Central memory CD4-positive, alpha-beta T cell (primary cell): Measurements from ENCODE around the gene TDP1.
"Not testable (repeated sequence)": the region's sequence is repeated elsewhere in the genome, so short reads cannot be mapped to it uniquely, and the experiment has no call there.

Experiments used
- DNase-seq: peaks from one replicate; pipeline ENCODE4 v3.0.0; 2022

Gene TDP1

GRCh38 chr14:90053044-90053443, 97.3 kb downstream of the TDP1 start:
- no peak for DNase-seq

- no peak for DNase-seq
Observed at GRCh38 chr14:90054803-90055202, 99.1 kb downstream of the TDP1 start.

- no peak for DNase-seq
Observed at GRCh38 chr14:90056826-90057225, 101.1 kb downstream of the TDP1 start.

DNA sequence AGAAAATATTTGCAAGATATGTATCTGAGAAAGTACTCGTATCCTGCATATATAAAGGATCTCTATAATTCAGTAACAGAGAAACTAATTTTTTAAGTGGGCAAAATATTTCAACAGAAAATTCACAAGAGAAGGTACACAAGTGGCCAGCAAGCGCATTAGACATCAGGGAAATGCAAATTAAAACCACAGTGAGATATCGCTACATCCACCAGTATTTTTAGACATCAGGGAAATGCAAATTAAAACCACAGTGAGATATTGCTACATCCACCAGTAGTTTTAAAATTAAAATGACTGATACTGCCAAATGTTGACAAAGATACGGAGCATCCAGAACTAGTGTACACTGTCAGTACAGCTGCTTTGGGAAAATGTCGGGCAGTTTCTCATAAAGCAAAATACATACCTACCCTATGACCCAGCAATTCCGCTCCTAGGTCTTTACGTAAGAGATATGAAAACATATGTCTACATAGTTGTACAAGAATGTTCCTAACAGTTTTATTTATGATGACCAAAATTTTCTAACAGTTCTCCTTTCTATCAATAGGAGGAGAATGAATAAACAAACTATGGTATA, 103.2 kb downstream of the TDP1 start:
- DNase-seq = no peak

DNA sequence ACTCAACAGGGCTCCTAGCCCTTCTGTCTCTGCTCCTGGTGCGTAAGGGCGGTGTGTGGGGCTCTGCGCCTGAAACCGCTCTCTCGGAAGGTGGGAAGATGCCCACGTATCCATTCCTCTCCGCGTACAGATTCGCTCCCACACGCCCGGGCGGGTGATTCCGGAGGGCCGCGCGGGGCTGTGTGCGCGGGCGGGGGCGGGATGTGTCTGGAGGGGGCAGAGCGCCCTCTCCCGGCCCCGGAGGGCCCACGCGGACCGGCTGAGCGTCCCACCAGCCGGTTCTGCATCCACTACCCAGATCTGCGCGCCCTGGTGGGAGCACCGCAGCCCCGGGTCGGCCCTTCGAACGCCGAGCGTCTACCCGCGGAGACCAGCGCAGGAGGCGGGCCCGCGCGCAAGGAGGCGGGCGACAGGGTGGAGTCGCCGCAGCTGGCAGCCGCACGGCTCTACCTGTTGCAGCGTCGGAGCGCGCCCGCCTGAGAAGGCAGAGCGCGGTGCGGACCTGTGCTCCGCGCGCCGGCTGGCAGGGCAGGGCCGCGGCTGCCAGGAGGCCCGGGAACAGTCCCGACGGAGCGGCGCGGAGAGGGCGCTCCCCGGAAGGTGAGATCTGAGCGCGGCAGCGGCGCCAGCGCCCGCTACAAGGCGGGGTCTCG, 104.7 kb downstream of the TDP1 start:
- DNase-seq = peak; percentile 3

GRCh38 chr14:90060965-90061684, 105.4 kb downstream of the TDP1 start:
- no peak for DNase-seq

DNA sequence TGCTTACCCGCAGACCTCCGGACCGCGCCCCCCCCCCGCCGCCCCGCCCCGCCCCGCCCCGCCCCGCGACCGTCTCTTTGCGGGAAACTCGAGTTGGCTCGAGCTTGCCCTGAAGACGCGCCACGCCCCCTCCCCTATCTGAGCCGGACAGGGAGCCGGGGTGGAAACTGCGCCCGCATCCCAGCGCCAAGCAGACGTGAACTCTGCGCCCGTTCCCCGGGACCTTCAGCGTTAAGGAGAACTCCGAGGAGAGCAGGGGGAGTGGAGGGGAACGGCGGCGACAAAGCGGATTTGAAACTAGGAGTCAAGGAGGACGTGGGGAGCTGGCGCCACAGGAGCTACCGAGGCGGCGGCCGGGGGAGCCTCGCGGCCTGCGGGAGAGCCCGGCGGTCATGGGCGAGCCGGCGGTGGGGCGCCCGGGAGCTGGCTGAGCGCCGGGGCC, 106.0 kb downstream of the TDP1 start, which contains the start of gene KCNK13:
Gene KCNK13 (plus strand): TSS at position 310 of the 442 bp plus-strand sequence. CDS start 212 bp downstream, outside the sequence.
- no peak for DNase-seq

DNA sequence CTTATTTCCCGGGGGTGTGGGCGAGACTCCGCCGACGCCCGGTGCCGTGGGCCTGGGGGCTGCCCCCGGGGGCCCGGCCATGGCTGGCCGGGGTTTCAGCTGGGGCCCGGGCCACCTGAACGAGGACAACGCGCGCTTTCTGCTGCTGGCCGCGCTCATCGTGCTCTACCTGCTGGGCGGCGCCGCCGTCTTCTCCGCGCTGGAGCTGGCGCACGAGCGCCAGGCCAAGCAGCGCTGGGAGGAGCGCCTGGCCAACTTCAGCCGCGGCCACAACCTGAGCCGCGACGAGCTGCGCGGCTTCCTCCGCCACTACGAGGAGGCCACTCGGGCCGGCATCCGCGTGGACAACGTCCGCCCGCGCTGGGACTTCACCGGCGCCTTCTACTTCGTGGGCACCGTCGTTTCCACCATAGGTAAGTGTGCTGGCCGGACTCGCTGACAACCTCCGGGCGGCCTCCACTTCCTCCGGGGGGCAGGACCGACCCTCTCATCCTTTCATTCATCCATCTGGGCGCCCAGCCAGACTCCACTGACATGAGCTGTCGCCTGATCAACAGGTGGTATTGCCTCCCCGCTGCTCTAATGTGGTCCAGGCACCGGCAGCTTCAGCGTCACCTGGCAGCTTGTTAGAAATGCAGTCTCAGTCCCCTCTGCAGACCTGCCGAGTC, 106.5 kb downstream of the TDP1 start:
- no peak for DNase-seq

DNA sequence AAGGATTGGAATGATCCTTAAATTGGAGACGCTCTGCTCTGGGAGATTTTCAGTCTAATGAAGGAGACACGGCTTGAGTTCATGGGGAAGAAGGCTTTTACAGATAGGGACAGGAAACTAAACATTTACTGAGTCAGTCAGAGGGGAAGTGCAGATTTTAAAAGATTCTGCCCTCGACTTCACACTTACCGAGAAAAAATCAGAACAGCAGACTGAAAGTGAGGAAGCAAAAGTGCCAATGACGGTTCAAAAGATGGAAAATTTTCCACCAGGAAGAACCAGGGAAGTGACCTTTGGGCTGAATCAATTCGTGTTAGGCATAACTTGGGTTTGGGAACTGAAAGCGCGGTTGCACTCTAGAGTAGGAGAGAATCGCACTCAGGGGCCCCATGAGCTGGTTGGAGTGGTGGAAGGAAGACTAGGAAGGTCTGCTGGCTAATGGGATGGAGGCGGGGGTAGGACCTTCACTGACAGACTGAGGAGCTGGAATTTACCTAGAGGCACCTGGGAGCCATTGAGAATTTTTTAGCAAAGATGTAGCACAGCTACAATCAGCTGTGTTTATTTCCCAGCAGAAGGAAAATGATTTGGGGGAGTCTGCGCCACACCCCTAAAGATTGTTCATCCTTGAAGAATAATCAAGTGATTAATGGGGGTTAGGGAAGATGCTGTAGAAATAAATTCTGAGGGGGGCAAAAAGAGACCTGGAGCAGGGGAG, 107.3 kb downstream of the TDP1 start:
- no peak for DNase-seq

GRCh38 chr14:90072350-90072749, 116.6 kb downstream of the TDP1 start:
- no peak for DNase-seq

DNA sequence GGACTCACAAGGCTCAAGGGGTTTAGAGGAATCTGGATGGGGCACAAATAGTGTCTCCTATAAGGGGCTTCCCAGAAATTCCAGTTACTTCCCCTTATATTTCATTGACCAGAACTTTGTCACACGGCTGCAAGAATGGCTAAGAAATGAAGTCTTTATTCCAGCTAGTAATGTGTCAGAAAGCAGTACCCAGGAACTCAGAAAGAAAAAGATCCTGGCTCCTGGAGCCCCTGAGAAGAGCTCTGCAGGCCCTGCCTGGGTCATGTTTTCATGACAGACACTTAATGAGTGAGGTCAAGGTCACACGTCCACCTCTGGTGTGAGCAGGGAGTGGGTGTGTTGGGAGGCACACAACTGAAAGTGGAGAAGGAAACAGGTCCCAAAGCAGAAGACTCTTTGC, 123.8 kb downstream of the TDP1 start:
- no peak for DNase-seq

- DNase-seq = no peak
Observed at GRCh38 chr14:90087433-90087832, 131.7 kb downstream of the TDP1 start.

GRCh38 chr14:90088176-90088575, 132.4 kb downstream of the TDP1 start:
- DNase-seq = no peak

DNA sequence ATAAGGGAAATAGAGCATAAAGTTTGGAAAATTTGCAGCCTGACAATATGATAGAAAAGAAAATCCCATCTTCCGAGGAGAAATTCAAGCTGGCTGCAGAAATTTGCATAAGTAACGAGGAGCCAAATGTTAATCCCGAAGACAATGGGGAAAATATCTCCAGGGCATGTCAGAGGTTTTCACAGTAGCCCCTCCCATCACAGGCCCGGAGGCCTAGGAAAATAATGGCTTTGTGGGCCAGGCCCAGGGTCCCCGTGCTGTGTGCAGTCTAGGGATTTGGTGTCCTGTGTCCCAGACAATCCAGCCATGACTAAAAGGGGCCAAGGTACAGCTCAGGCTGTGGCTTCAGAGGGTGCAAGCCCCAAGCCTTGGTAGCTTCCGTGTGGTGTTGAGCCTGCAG, 133.8 kb downstream of the TDP1 start:
- DNase-seq = not testable (repeated sequence)

DNA sequence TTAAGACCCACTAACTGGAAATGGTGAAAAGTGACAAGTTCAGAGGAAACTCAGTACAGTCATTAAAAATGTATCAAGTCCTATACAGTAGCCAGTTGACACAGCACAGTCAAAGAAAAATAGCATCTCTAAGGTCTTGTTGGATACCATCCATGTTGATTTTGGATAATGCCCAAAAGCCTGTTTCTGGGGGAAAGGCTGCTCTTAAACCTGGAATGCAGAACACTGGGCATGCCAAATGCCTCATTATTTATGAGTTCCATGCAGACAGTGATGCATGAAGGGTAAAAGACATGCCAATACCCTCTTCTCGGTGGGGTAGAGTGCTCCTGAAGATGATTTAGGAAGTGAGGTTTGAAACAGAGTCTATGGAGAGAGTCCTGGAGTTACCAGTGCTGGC, 135.7 kb downstream of the TDP1 start:
- DNase-seq = no peak

- no peak for DNase-seq
Observed at GRCh38 chr14:90093942-90094595, 138.3 kb downstream of the TDP1 start.
